ENCODE data around the gene ZDHHC12.

GRCh38 chr9:128715436-128715750 lies 8.5 kb downstream of the ZDHHC12 start:
- TF ChIP-seq CTCF (IDR thresholded peaks at IDR 0.05): no peak
- no peak for TF ChIP-seq POLR2AphosphoS5 (IDR thresholded peaks at IDR 0.05)

All from prostate gland (tissue), 2 donors.